ENCODE data around the gene HS6ST3. TPM values are rescaled to one million over a fixed set of nuclear protein-coding genes. Genes with fewer than 3 reads are reported as not detected.
"Not testable (repeated sequence)": the region's sequence is repeated elsewhere in the genome, so short reads cannot be mapped to it uniquely, and the experiment has no call there.

The HS6ST3 gene
- total RNA-seq, 1 donor from 2014 or later: 25.3 TPM

DNA sequence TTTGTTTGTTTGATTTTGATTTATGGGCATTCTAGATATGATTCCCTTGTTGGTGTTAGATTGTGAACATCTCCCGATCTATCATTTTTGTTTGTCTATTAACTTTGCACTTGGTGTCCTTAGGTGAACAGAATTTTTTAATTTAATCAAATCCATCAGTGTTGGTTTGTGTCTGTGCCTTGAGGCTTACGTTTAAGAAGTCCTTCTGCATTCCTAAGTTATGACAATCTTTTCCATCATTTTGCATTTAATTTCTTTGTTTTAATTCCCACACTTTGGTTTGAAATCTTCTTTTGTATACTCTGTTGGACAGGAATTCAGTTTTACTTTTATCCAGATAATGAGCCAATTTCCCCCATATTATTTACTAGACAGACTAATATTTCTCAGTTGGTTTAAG lies 421.7 kb downstream of the HS6ST3 start:
- DNase-seq (ENCODE audit: low spot score in 2 of 2) (no peak), FAIRE-seq (no peak)

DNA sequence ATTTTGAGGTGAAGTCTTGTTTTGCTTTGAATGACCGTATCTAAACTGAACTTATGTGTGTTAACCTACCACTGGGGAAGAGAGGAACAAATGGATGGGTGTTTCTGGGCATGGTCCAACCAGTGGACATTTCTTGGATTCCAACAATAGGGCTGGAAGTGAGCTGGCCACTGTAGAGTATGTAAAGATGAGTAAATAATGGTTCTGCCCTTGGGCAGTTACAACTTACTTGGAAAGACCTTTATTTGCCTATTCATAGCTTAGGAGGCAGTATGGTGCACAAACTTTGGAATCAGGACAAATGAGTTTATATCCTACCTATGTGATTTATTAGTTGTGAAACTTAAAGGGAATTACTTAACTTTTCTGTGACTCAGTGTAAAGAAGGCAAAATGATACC lies 429.5 kb downstream of the HS6ST3 start:
- DNase-seq (ENCODE audit: low spot score in 2 of 2) (no peak), FAIRE-seq (no peak)

DNA sequence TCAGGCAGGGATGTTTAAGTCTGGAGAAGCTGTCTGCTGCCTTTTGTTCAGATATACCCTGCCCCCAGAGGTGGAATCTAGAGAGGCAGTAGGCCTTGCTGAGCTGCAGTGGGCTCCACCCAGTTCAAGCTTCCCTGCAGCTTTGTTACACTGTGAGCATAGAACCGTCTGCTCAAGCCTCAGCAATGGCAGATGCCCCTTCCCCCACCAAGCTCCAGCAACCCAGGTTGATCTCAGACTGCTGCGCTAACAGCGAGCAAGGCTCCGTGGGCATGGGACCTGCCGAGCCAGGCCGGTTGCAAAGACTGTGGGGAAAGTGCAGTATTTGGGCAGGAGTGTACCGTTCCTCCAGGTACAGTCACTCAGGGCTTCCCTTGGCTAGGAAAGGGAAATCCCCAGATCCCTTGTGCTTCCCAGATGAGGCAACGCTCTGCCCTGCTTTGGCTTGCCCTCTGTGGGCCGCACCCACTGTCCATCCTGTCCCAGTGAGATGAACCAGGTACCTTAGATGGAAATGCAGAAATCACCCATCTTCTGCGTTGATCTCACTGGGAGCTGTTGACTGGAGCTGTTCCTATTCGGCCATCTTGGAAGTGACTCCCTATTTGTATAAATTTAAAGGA lies 434.6 kb downstream of the HS6ST3 start:
- not testable (repeated sequence) for DNase-seq (ENCODE audit: low spot score in 2 of 2)

DNA sequence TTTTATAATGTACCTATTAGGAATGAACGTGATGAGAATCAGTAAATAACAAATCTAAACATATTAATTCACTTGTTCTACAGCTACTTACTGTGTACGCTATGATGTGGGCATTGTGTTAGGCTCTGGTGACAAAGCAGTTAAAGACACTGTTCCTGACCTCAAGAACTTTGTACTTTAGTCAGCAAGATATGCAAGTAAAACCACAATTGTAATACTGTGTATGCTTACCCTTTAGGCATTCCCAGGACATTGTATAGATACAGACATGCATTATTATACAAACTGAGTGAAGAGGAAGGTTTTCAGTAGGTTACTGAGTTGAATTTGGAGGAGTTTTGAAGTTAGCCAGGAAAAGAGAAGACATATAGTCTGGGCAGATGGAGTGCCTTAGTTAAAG lies 435.8 kb downstream of the HS6ST3 start:
- FAIRE-seq (no peak), DNase-seq (ENCODE audit: low spot score in 2 of 2) (no peak)

More for the DNA sequence above, 434.6 kb downstream of the HS6ST3 start:
- not testable (repeated sequence) for FAIRE-seq

DNA sequence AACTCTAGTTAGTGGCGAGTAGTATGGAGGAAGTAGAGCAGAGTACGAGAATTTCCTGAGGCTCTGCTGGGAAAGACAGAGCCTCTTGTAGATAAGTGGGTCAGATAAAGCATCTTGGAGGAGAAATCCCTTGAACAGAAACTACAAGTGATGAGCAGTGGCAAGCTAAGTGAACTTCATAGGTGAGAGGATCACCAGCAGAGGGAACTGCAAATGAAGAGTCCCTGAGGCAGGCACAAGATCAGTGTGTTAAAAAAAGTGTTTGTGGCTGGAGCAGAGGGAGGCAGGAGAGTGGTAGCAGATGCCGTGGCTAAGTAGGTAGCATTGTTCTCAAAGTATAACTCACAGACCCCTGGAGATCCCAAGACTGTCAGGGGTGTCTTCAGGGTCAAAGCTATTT lies 437.6 kb downstream of the HS6ST3 start:
- no peak for FAIRE-seq
- no peak for DNase-seq (ENCODE audit: low spot score in 2 of 2)

DNA sequence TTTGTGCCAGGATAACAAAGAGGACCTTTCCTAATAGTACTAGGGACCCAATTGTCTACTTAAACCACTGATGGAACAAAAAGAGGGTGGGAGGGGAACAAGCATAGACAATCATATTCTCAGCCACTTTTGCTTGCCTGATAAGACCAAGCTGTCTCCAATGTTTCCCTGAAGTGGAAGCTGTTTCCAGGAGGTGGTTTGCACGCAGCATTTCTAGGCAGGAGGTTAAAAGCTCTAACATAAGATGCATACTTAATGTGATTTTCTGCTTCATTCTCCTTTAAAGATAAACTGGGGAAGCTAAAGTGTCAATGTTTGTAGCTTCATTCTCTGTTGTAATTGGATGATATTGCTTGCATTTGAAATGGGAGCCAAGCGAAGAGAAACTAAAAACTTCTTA lies 442.9 kb downstream of the HS6ST3 start:
- no peak for DNase-seq (ENCODE audit: low spot score in 2 of 2)
- no peak for FAIRE-seq

DNA sequence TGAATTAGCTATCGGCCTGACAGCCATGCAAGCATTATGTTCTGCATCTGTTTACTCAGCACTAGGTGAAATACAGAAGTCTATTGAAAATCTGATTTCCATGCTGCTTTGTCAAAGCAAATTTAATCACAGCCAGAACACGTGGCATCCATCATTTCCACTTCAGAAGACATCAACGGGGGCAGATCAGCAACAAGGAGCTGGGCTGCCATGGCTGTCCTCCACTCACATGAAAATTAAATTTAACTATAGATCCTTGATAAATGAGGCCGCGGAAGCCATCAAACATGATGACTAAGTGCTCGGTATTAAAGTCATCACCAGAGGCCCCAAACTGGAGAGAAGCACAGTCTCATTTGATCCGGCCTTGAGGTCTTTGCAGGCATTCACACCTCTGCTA lies 443.5 kb downstream of the HS6ST3 start:
- no peak for DNase-seq (ENCODE audit: low spot score in 2 of 2)
- FAIRE-seq: no peak

DNA sequence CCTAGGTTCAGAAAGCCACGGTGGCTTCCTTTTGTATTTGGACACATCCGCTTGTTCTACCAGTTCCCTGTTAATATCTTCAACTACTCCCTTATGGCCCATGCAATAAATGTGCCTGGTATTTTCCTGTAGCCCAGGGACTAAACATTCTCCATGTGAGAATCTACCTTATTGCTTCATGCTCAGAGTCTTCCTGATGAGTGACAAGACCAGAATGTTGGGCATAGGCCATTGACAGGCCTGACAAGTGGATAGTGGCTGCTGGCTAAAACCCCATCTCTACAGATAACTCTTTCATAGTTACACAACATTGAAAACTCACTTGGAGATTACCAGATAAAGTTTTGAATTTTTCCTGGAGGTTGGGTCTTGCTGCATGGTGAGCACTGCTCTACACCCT lies 449.9 kb downstream of the HS6ST3 start:
- FAIRE-seq: no peak

DNA sequence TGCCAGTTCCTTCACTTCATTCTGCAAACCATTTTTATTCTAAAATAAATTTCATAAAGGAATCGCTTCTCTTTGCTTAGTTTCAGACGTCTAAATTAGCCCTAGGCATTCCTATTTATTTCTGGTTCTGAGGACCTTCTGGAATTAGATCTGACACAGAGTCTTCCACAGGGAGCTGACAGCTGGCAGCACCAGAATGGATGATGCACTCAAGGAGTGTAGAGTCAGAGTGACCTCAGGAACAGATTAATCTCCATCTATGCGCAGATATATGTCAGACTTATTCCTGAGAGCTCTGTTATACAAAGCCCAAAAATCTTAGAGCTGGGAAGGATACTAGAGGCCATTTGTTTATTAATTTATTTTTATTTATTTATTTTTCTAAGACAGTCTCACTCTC lies 450.8 kb downstream of the HS6ST3 start:
- no peak for DNase-seq (ENCODE audit: low spot score in 2 of 2)
- no peak for FAIRE-seq

More for the DNA sequence above, 449.9 kb downstream of the HS6ST3 start:
- no peak for DNase-seq (ENCODE audit: low spot score in 2 of 2)

DNA sequence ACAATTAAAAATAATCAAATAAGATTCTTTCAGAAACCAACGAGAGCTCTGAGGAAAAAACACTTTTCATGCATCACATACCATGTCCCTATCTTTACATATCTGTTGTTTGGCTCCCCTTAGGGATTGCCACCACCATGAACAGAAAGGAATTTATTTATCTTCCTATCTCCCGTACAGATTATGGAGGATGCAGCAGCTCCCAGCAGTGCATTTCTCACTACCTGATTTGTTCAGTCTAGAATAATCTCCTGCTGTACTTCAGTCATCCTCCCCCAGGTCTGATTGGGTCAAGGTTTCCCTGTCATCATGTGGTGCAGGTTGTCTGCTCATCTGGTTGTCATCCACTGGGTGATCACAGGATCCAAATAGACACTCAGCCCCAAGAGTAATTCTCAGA lies 453.1 kb downstream of the HS6ST3 start:
- no peak for DNase-seq (ENCODE audit: low spot score in 2 of 2)
- no peak for FAIRE-seq

DNA sequence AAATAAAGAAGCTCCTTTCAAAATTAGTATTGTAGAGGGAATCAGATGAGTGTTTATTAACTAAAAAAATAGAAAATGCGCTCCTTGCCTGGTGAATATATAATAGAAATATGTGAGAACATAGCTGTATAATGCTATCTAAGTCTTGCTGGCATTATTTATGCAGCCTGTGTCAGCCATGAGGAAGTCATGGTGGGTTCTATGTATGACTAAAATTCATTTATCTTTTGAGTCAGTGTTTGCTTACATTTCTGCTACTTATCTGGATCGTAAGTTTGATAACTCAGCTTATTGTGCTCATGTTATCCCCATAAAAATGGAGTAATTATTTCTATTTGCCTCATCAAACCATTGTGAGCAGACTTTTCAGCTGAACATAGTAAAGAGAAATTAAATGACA lies 455.1 kb downstream of the HS6ST3 start:
- FAIRE-seq (no peak), DNase-seq (ENCODE audit: low spot score in 2 of 2) (no peak)

DNA sequence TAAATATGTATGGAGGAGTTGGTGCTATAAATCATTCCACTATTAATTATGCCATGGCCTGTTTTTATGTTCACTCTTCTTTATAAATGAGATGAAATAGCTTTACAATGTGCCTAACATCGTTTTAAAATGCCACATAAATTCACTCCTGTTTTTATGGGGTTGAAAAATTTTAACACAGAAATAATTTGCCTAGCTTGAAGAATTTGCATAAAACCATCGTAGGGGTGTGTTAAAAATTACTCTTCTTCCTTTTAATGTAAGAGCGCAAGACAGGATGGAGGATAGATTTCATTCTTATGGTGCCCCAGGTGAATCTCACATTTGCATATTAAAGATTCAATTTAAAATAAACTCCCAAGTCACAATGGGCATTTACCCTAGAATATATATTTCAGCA lies 456.6 kb downstream of the HS6ST3 start:
- FAIRE-seq (no peak), DNase-seq (ENCODE audit: low spot score in 2 of 2) (no peak)

DNA sequence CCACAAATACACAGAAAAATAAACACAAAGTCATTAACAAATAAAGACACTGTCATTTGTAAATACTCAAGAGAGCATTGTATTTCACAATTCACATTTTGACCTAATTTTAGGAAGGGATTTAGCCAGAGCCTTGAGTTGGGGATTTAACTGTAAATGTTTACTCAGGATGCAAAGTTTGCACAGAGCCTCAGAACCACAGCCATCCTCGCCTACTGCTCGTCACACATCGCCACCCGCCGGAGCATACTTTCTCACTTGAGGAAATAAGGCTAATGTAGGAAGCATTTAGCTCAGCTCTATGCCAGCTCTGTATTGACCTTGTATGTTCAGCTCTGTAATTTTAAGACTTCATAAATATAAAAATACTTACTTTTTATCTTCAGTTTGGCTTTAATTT lies 461.6 kb downstream of the HS6ST3 start:
- no peak for FAIRE-seq
- DNase-seq (ENCODE audit: low spot score in 2 of 2): no peak

DNA sequence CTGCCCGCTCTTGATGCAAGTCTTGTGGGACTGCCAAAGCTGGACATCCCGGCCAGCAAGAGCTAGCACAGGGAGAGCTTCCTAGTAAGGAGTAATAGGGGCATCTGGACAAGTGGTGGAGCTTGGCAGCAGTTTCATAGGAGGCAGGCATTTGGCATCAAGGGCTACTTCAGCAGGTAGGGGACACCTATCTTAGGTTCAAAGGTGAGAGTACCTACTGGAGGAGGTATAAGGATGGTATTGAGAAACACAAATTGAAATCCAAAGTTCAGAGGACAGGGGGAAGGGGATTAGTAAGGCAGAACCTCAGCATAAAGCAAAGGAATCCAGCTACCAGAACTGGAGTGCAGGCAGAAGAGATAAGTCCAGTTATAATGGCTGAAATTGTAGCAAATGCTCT lies 462.7 kb downstream of the HS6ST3 start:
- no peak for DNase-seq (ENCODE audit: low spot score in 2 of 2)
- FAIRE-seq: no peak

DNA sequence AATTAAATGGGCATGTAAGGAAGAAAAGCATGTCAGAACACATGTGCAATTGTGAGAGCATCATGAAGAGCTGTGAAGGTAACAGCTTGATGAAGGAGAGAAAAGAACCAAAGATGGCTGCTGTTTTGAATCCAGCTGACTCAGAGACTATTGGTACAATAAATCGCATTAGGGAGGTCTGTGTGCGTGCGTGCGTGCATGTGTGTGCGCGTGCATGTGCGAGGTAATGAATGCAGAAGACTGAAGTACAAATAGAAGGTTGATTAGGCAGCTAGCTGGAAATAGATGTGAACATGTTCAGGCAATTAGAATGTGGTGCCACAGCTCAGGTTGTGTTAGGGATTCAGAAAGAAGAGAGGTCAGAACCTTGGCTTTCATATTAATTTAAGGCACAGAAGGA lies 463.9 kb downstream of the HS6ST3 start:
- FAIRE-seq (no peak), DNase-seq (ENCODE audit: low spot score in 2 of 2) (no peak)

DNA sequence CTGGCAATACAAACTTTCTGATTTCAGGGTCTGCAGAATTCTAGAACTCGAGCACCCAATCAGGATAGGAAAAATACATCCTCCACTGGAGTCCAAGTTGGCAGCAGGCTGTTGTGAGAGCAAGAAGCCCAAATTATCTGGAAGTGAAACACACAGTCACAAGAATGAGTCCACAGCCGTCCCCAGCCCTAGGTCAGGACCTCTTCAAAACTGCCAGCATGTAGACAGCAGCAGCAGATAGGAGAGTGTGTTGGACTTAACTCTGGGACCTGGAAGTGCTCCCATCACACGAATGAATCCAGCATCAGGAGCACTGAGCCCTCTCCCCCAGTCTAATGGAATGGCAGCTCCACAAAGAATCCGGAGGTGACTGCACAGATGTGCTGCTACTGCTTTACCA lies 483.7 kb downstream of the HS6ST3 start:
- FAIRE-seq: no peak
- DNase-seq (ENCODE audit: low spot score in 2 of 2): no peak

DNA sequence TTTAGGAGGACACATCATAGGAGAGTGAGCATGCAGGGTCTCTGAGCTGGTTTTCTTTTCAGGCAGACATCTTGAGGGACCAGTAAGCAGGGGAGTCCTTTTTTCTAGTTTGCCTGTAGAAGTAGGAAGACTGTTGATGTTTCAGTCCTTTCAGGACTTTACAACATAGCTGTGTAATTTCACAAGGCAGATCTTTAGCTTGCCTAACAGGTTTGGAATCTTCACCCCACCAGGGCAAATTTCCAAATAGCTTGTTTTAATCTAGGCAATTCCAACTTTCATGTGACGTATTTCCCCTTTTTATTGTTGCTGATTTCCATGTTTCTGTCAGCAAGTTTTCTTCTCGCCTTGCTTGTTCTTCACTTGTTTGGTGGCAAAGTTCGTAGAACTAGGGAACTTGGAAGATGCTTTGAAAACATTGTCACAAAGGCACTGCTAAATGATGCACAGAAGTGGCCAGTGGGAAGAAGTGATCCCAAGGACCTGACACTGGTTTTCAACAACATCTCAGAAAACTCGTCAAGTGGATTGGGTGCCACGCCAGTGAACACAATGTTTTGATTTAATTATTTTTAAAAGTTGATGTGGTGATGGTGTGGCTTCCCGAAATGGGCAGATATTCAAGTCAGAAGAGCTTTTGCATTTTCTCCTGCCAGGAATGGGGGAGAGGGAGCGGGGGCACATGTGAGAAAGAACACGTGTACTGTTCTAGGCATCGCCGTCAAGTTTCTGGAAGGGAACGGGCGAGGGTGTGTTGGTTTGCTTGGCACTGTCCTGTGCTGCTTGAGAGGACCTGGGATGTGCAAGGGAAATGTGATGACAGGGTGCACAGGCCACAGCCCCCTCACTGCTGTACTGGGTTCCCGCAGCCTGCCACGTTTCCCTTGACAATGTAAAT lies 485.8 kb downstream of the HS6ST3 start:
- no peak for DNase-seq (ENCODE audit: low spot score in 2 of 2)
- FAIRE-seq: no peak

DNA sequence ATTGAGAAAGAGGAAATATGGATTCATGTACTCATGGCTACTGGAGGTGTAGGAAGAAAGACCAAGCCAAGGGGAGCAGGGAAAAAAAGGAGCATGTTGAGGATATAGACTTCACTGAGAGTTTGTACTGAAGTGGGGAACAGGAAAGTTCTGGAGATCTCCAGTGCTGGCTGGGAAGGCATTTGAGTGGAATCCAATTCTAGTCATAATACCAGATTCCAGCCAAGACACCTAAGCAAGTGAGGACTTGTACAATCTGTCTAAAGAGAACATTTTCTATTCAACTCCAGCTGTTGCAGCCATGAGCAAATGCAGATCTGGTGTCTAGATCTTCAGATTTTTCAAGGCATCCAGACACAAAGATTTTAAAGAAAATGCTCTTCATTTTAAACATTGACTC lies 491.8 kb downstream of the HS6ST3 start:
- no peak for DNase-seq (ENCODE audit: low spot score in 2 of 2)
- no peak for FAIRE-seq

DNA sequence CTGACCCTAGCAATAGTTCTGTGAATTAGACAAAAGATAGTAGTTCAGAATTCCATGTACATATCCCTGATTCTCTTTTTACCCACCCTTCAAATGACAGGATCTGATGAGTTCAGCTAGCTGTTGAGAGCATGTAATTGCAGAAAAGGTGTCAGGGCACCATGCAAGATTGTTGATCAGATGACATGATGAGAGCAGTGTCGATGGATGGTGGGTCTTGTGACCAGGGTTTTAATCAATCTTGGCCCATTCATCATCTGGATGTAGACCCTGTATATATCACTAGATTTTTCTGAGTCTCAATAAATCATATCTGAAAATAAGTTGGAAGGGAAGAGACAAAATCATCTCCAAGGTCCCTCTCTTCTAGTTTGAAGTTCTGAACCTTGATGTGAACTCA lies 525.3 kb downstream of the HS6ST3 start:
- no peak for FAIRE-seq
- DNase-seq (ENCODE audit: low spot score in 2 of 2): no peak

DNA sequence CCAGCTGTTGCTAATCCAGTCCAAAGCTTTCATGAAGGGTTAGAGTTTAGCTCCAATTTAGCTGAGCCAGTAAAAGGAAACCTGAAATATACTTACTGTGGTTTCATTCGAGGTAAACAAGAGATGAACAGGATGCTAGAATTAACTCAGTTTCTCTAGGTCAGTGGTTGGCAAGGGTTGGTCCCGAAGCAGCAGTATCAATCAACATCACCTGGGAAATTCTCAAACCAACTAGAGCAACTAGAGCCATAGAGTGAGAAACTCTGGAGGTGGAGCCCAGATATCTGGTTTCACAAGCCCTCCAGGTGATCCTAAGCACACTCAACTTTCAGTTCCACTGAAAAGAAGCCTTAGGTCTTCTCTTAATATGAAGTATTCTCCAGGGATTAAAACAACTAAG lies 527.6 kb downstream of the HS6ST3 start:
- FAIRE-seq: no peak

DNA sequence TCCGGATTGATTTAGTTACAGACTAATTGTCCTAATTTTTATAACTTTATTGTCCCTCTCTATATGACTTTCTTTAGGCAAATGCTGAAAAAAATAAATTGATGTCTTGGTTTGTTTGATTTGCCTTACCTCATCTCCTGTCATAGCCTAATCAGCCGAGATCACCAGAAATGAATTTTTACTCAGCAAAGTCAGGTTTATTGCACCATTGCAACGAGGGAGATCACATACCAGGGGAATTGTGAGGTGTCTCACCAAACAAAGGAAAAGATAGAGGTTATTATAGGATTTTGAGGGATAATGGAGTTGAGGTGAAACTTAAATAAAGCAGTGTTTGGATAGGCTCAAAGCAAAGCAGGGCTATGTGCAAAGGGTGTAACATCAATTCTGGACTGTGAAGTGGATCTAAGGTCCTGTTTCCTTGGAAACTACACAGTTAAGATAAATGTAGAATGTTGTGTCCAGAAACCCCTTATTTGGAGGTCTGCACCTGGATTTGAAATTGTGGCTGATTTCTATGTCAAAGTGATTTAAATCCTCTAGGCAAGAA lies 531.8 kb downstream of the HS6ST3 start:
- no peak for DNase-seq (ENCODE audit: low spot score in 2 of 2)
- no peak for FAIRE-seq

More for the DNA sequence above, 527.6 kb downstream of the HS6ST3 start:
- no peak for DNase-seq (ENCODE audit: low spot score in 2 of 2)

DNA sequence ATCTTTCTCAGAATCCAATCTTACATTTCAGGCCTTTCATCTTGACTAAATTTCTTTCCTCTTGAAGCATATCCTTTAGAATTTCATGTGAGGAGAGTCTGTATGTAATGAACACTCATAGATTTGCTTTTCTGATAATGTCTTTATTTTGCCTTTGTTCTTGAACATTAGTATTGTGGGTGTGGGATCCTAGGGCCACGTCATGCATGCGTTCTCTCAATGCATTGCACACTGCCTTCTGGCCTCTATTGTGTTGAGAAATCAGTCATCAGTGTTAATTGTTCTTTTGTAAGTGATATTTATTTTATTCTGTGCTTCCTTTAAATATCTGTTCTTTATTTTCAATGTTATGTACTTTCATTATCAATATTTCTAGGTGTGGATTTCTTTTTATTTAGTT lies 539.4 kb downstream of the HS6ST3 start:
- FAIRE-seq (no peak), DNase-seq (ENCODE audit: low spot score in 2 of 2) (no peak)
